ENCODE results near the gene PIGU. TPM values are rescaled to one million over a fixed set of nuclear protein-coding genes. Genes with fewer than 3 reads are reported as not detected.

PIGU gene
- total and polyA plus RNA-seq, 9 of the 15 experiments (the other 6 are each of a cell fraction or from before 2014, with no cell fraction given): 6.5 to 100 (median 28.1) TPM

- no peak for FAIRE-seq
- intact Hi-C loops (cut with micrococcal nuclease): no loop called here
Measured at GRCh38 chr20:34716921-34717229, 40.0 kb upstream of the PIGU start.

GRCh38 chr20:34715384-34715783, 38.5 kb upstream of the PIGU start:
- no peaks in the 10 kb centered on the region for H3K9me3 ChIP-seq (replicated peaks; ENCODE audit: control insufficient read depth, insufficient read depth, low read depth, low read length)
- no peak overlapping the region for H2AFZ ChIP-seq (ENCODE audit: low read depth, low read length)
- intact Hi-C loops (cut with micrococcal nuclease) (no loop called here), in situ Hi-C loops (cut with MboI) (no loop called here)
- no peak overlapping the region for H3K9ac ChIP-seq (ENCODE audit: insufficient read depth in 1 of 2, low read depth in 2 of 2, low read length in 2 of 2)
- no peak for DNase-seq (ENCODE audit: extremely low read depth in 1 of 4, low spot score in 3 of 4)
- H4K20me1 ChIP-seq (replicated peaks; ENCODE audit: control insufficient read depth, insufficient read depth, low read length): 0 out of 2 replicates have a peak, but pooled peaks cover 2% of the 10 kb centered on the region
- H3K4me1 ChIP-seq (replicated peaks in 1 of 2; ENCODE audit: control insufficient read depth in 2 of 2, insufficient read depth in 2 of 2, low read length in 2 of 2): peaks cover 19 to 32% of the 10 kb centered on the region in 2 experiments
- BruUV-seq (replicated peaks): no TSS peak
- H3K4me2 ChIP-seq (ENCODE audit: insufficient read depth, low read length): no peak overlapping the region
- 80% methylated on average over 4 of the region's 4 CpGs for WGBS (ENCODE audit: insufficient coverage, low coverage, missing lambda C conversion rate)
- H3K79me2 ChIP-seq (ENCODE audit: control insufficient read depth, insufficient read depth, low read length): no peaks in the 10 kb centered on the region
- H3K9me1 ChIP-seq (ENCODE audit: control insufficient read depth, insufficient read depth, low read length): no peaks in the 10 kb centered on the region
- no peak for TF ChIP-seq ZNF263 (CRISPR knock-in tag; IDR thresholded peaks at IDR 0.05; ENCODE audit: borderline replicate concordance)
- CTCF ChIA-PET (ENCODE audit: low intra/inter-chr PET ratio): no interaction called here
- peaks cover 16% of the 10 kb centered on the region; the same call in 2 of the 3 replicates for H3K36me3 ChIP-seq (ENCODE audit: control insufficient read depth, insufficient read depth, low read length)
- ATAC-seq: no peak
- POLR2A ChIA-PET: interaction anchor here (0.6 kb wide), 1 partner anchor 14 kb away, joined by 3 read pairs; no protein-coding TSS in a partner anchor
- FAIRE-seq: no peak
- H3K27ac ChIP-seq (ENCODE audit: extremely low read depth, low read depth, low read length): no peak overlapping the region
- H3K27me3 ChIP-seq (ENCODE audit: control insufficient read depth in 2 of 2, insufficient read depth in 2 of 2, low read length in 2 of 2): no peaks in the 10 kb centered on the region
- H3K4me3 ChIP-seq: no peak overlapping the region

More at GRCh38 chr20:34716921-34717229, 40.0 kb upstream of the PIGU start:
- H3K4me1 ChIP-seq (replicated peaks in 1 of 2; ENCODE audit: control insufficient read depth in 2 of 2, insufficient read depth in 2 of 2, low read length in 2 of 2): peaks cover 18 to 29% of the 10 kb centered on the region in 2 experiments
- TF ChIP-seq RAD51 (IDR thresholded peaks at IDR 0.05; ENCODE audit: borderline replicate concordance, low read depth) (no peak), GATAD2B (IDR thresholded peaks at IDR 0.05; ENCODE audit: borderline replicate concordance) (no peak), NFE2L1 (tag; IDR thresholded peaks at IDR 0.05; ENCODE audit: borderline replicate concordance, low read depth) (no peak), TEAD2 (tag; IDR thresholded peaks at IDR 0.05) (no peak), ZNF354B (CRISPR knock-in tag; IDR thresholded peaks at IDR 0.05) (no peak), NFIC (IDR thresholded peaks at IDR 0.05) (no peak), YBX1 (IDR thresholded peaks at IDR 0.05) (no peak), MLX (CRISPR knock-in tag; conservative IDR thresholded peaks at IDR 0.05) (no peak)
- H3K4me2 ChIP-seq (ENCODE audit: insufficient read depth, low read length): no peak overlapping the region
- H3K9ac ChIP-seq (ENCODE audit: insufficient read depth in 1 of 2, low read depth in 2 of 2, low read length in 2 of 2): no peak overlapping the region
- no peak overlapping the region for H2AFZ ChIP-seq (ENCODE audit: low read depth, low read length)
- H4K20me1 ChIP-seq (replicated peaks; ENCODE audit: control insufficient read depth, insufficient read depth, low read length): 0 out of 2 replicates have a peak, but pooled peaks cover 2% of the 10 kb centered on the region
- no peak overlapping the region for H3K4me3 ChIP-seq
- CTCF ChIA-PET (ENCODE audit: low intra/inter-chr PET ratio): no interaction called here
- no peaks in the 10 kb centered on the region for H3K9me3 ChIP-seq (replicated peaks; ENCODE audit: control insufficient read depth, insufficient read depth, low read depth, low read length)
- no peak for DNase-seq (ENCODE audit: extremely low read depth in 1 of 4, low spot score in 3 of 4)
- BruUV-seq (replicated peaks): no TSS peak
- no peak overlapping the region for H3K27ac ChIP-seq (ENCODE audit: extremely low read depth, low read depth, low read length)
- no peak for ATAC-seq
- POLR2A ChIA-PET: interaction anchor here (1.1 kb wide), 1 partner anchor 21 kb away, joined by 3 read pairs; no protein-coding TSS in a partner anchor
- no peaks in the 10 kb centered on the region for H3K27me3 ChIP-seq (ENCODE audit: control insufficient read depth in 2 of 2, insufficient read depth in 2 of 2, low read length in 2 of 2)
- H3K79me2 ChIP-seq (ENCODE audit: control insufficient read depth, insufficient read depth, low read length): no peaks in the 10 kb centered on the region
- in situ Hi-C loops (cut with MboI): no loop called here
- H3K9me1 ChIP-seq (ENCODE audit: control insufficient read depth, insufficient read depth, low read length): no peaks in the 10 kb centered on the region
- H3K36me3 ChIP-seq (ENCODE audit: control insufficient read depth, insufficient read depth, low read length): peaks cover 23% of the 10 kb centered on the region; the same call in 2 of the 3 replicates
- 100% methylated on average over 2 of the region's 2 CpGs for WGBS (ENCODE audit: insufficient coverage, low coverage, missing lambda C conversion rate)

All from K562 (cell line).